ENCODE measurements around the gene CD86. TPM values are rescaled to one million over a fixed set of nuclear protein-coding genes. Genes with fewer than 3 reads are reported as not detected.

CD86 gene
- polyA plus RNA-seq, 1 experiment: not detected

DNA sequence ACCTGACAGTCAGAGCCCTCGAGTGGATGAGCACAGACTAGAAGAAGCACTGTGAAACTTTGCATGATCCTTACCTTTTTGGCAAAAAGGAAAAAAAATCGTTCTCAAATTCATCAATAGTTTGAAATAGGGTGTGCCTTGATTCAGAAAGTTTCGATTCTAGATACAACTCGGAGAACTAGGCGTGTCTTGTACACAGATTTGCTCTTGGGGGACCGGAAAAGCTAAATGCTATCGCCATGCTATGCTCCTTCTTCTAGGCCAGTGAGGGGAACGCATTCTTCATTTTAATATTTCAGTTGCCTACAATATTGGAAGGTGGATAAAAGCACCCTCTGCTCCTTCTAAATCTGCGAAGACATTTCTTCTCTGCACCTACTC is 25.0 kb downstream of the CD86 start:
- Histone ChIP-seq H3K36me3 (ENCODE audit: control insufficient read depth, insufficient read depth, low read length) (no peaks in the 10 kb centered on the region), H3K4me3 (ENCODE audit: low read depth, low read length) (no peak overlapping the region), H3K27me3 (ENCODE audit: control insufficient read depth, insufficient read depth, low read length) (no peaks in the 10 kb centered on the region)
- DNase-seq (ENCODE audit: low read depth): no peak
- TF ChIP-seq CTCF (IDR thresholded peaks at IDR 0.05; ENCODE audit: insufficient read depth, low read depth, low read length): no peak
- ChIA-PET CTCF (interaction anchor here (1.2 kb wide), 1 partner anchor 22 kb away, joined by 3 read pairs; no protein-coding TSS in a partner anchor), POLR2A (no interaction called here)

- no peak for TF ChIP-seq CTCF (IDR thresholded peaks at IDR 0.05; ENCODE audit: insufficient read depth, low read depth, low read length)
- Histone ChIP-seq H3K4me3 (ENCODE audit: low read depth, low read length) (no peak overlapping the region), H3K36me3 (ENCODE audit: control insufficient read depth, insufficient read depth, low read length) (no peaks in the 10 kb centered on the region), H3K27me3 (ENCODE audit: control insufficient read depth, insufficient read depth, low read length) (no peaks in the 10 kb centered on the region)
- ChIA-PET CTCF (interaction anchor here (1.2 kb wide), 1 partner anchor 20 kb away, joined by 3 read pairs; no protein-coding TSS in a partner anchor), POLR2A (no interaction called here)
- DNase-seq (ENCODE audit: low read depth): no peak
These were observed 26.5 kb downstream of the CD86 start for GRCh38 chr3:122081543-122082247.

- POLR2A ChIA-PET: no interaction called here
- no peak overlapping the region for H3K4me3 ChIP-seq (ENCODE audit: low read depth, low read length)
These were observed 27.2 kb downstream of the CD86 start for GRCh38 chr3:122082357-122082756.

DNA sequence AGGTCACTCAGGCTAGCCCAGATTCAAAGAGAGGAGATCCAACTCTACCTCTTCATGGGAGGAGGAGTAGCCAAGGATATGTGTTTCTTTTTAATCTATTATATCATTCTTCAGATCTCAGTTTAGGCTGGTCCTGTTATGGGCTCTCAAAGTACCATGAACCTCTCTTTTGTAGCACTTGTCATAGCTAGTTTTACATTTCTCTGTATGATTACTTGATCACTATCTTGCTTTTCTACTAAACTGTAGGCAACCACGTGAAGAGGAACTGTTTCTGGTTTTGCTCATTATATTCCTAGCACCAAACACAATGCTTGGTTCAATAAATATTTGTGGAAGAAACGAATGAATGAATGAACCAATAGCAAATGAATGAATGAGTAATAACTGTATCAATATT is 29.6 kb downstream of the CD86 start:
- H3K36me3 ChIP-seq (ENCODE audit: control insufficient read depth, insufficient read depth, low read length): no peaks in the 10 kb centered on the region
- no peak for DNase-seq (ENCODE audit: low read depth)
- no peaks in the 10 kb centered on the region for H3K27me3 ChIP-seq (ENCODE audit: control insufficient read depth, insufficient read depth, low read length)
- no peak overlapping the region for H3K4me3 ChIP-seq (ENCODE audit: low read depth, low read length)
- POLR2A ChIA-PET: no interaction called here
- CTCF ChIA-PET: no interaction called here
- no peak for TF ChIP-seq CTCF (IDR thresholded peaks at IDR 0.05; ENCODE audit: insufficient read depth, low read depth, low read length)

More at GRCh38 chr3:122082357-122082756, 27.2 kb downstream of the CD86 start:
- no peak for TF ChIP-seq CTCF (IDR thresholded peaks at IDR 0.05; ENCODE audit: insufficient read depth, low read depth, low read length)
- no peak for DNase-seq (ENCODE audit: low read depth)
- Histone ChIP-seq H3K36me3 (ENCODE audit: control insufficient read depth, insufficient read depth, low read length) (no peaks in the 10 kb centered on the region), H3K27me3 (ENCODE audit: control insufficient read depth, insufficient read depth, low read length) (no peaks in the 10 kb centered on the region)
- CTCF ChIA-PET: no interaction called here

DNA sequence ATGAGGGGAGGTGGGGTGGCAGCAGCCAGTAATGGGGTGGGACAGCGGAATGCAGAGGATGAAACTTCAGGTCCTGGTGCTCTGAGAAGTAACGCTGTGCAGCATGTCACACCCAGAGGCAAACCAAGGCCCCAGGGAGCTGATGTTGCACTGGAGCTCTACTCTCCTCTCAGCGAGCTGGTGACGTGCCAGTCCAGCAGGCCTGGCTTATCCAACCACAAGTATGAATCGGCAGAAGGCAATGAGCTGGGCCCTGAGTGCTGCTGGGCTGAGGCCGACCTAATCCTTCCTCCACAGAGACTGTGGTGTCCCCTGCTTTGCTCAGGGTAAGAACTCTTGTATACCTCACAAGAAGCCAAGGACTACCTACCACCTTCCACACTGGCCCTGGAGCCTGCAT is 30.5 kb downstream of the CD86 start:
- Histone ChIP-seq H3K4me3 (ENCODE audit: low read depth, low read length) (no peak overlapping the region), H3K27me3 (ENCODE audit: control insufficient read depth, insufficient read depth, low read length) (no peaks in the 10 kb centered on the region), H3K36me3 (ENCODE audit: control insufficient read depth, insufficient read depth, low read length) (no peaks in the 10 kb centered on the region)
- ChIA-PET POLR2A (no interaction called here), CTCF (no interaction called here)
- DNase-seq (ENCODE audit: low read depth): no peak
- no peak for TF ChIP-seq CTCF (IDR thresholded peaks at IDR 0.05; ENCODE audit: insufficient read depth, low read depth, low read length)
